Measurements from ENCODE around the gene KPNA1.

KPNA1 gene

GRCh38 chr3:122530164-122530563 lies 15.4 kb upstream of the KPNA1 start:
- Histone ChIP-seq H3K36me3 (peaks cover 58% of the 10 kb centered on the region), H3K9ac (no peak overlapping the region)

GRCh38 chr3:122523317-122523716 lies 8.6 kb upstream of the KPNA1 start:
- H3K27ac ChIP-seq: no peak overlapping the region
- no peak overlapping the region for H3K4me2 ChIP-seq
- no peak overlapping the region for H3K9ac ChIP-seq
- H3K4me3 ChIP-seq: no peak overlapping the region
- TF ChIP-seq Cebpa-rat (IDR thresholded peaks at IDR 0.05): no peak
- H3K27me3 ChIP-seq: no peaks in the 10 kb centered on the region
- no peaks in the 10 kb centered on the region for H3K9me3 ChIP-seq
- H4K20me1 ChIP-seq: no peaks in the 10 kb centered on the region
- H3K36me3 ChIP-seq: peaks cover 9% of the 10 kb centered on the region; the same call in 1 of the 2 replicates
- peaks cover 18% of the 10 kb centered on the region for H3K4me1 ChIP-seq

More at GRCh38 chr3:122530164-122530563, 15.4 kb upstream of the KPNA1 start:
- no peaks in the 10 kb centered on the region for H4K20me1 ChIP-seq
- H3K9me3 ChIP-seq: no peaks in the 10 kb centered on the region
- H3K27me3 ChIP-seq: no peaks in the 10 kb centered on the region
- H3K4me2 ChIP-seq: no peak overlapping the region
- H3K4me1 ChIP-seq: no peaks in the 10 kb centered on the region
- no peak overlapping the region for H3K27ac ChIP-seq
- no peak for TF ChIP-seq Cebpa-rat (IDR thresholded peaks at IDR 0.05)
- no peak overlapping the region for H3K4me3 ChIP-seq

- H3K4me1 ChIP-seq: peaks cover 28% of the 10 kb centered on the region
- H3K4me2 ChIP-seq: no peak overlapping the region
- no peaks in the 10 kb centered on the region for H4K20me1 ChIP-seq
- H3K27me3 ChIP-seq: no peaks in the 10 kb centered on the region
- H3K9ac ChIP-seq: no peak overlapping the region
- no peak overlapping the region for H3K4me3 ChIP-seq
- no peaks in the 10 kb centered on the region for H3K36me3 ChIP-seq
- no peak overlapping the region for H3K27ac ChIP-seq
- H3K9me3 ChIP-seq: no peaks in the 10 kb centered on the region
- TF ChIP-seq Cebpa-rat (IDR thresholded peaks at IDR 0.05): no peak
Observed at GRCh38 chr3:122520861-122521260, 6.1 kb upstream of the KPNA1 start.

GRCh38 chr3:122519693-122520092 lies 5.0 kb upstream of the KPNA1 start:
- no peak overlapping the region for H3K4me3 ChIP-seq
- peaks cover 33% of the 10 kb centered on the region for H3K4me1 ChIP-seq
- H3K4me2 ChIP-seq: no peak overlapping the region
- no peak overlapping the region for H3K9ac ChIP-seq
- no peak for TF ChIP-seq Cebpa-rat (IDR thresholded peaks at IDR 0.05)
- H3K27me3 ChIP-seq: no peaks in the 10 kb centered on the region
- H3K9me3 ChIP-seq: no peaks in the 10 kb centered on the region
- no peaks in the 10 kb centered on the region for H3K36me3 ChIP-seq
- no peaks in the 10 kb centered on the region for H4K20me1 ChIP-seq
- peak overlapping the region; percentile 30; the same call in 1 of the 2 replicates for H3K27ac ChIP-seq

GRCh38 chr3:122516846-122517360 lies 2.2 kb upstream of the KPNA1 start:
- Histone ChIP-seq H3K4me2 (no peak overlapping the region), H3K9ac (no peak overlapping the region), H3K4me1 (peaks cover 53% of the 10 kb centered on the region), H4K20me1 (peaks cover 22% of the 10 kb centered on the region), H3K27me3 (no peaks in the 10 kb centered on the region), H3K36me3 (no peaks in the 10 kb centered on the region), H3K27ac (no peak overlapping the region), H3K4me3 (no peak overlapping the region), H3K9me3 (no peaks in the 10 kb centered on the region)
- no peak for TF ChIP-seq Cebpa-rat (IDR thresholded peaks at IDR 0.05)

GRCh38 chr3:122515870-122516269 lies 1.1 kb upstream of the KPNA1 start:
- Histone ChIP-seq H3K9me3 (no peaks in the 10 kb centered on the region), H3K9ac (no peak overlapping the region), H3K36me3 (peaks cover 3% of the 10 kb centered on the region; the same call in 1 of the 2 replicates), H3K27ac (no peak overlapping the region), H3K4me1 (peaks cover 59% of the 10 kb centered on the region), H3K4me2 (no peak overlapping the region), H4K20me1 (peaks cover 33% of the 10 kb centered on the region), H3K4me3 (no peak overlapping the region), H3K27me3 (no peaks in the 10 kb centered on the region)
- no peak for TF ChIP-seq Cebpa-rat (IDR thresholded peaks at IDR 0.05)

- H3K36me3 ChIP-seq: peaks cover 5% of the 10 kb centered on the region; the same call in 1 of the 2 replicates
- H3K9ac ChIP-seq: peak overlapping the region; percentile 97
- peaks cover 41% of the 10 kb centered on the region for H4K20me1 ChIP-seq
- peaks cover 5% of the 10 kb centered on the region; the same call in 1 of the 2 replicates for H3K9me3 ChIP-seq
- H3K27ac ChIP-seq: peak overlapping the region; percentile 98
- H3K27me3 ChIP-seq: no peaks in the 10 kb centered on the region
- peaks cover 58% of the 10 kb centered on the region for H3K4me1 ChIP-seq
- peak overlapping the region; percentile 90 for H3K4me2 ChIP-seq
- no peak for TF ChIP-seq Cebpa-rat (IDR thresholded peaks at IDR 0.05)
- H3K4me3 ChIP-seq: peak overlapping the region; percentile 88
Observed at GRCh38 chr3:122515020-122515468, 305 bp upstream of the KPNA1 start.

- Histone ChIP-seq H3K4me1 (peaks cover 44% of the 10 kb centered on the region), H3K36me3 (peaks cover 12% of the 10 kb centered on the region; the same call in 1 of the 2 replicates), H3K27ac (peak overlapping the region; percentile 98), H4K20me1 (peaks cover 56% of the 10 kb centered on the region), H3K4me3 (peak overlapping the region; percentile 88), H3K9me3 (peaks cover 17% of the 10 kb centered on the region), H3K9ac (peak overlapping the region; percentile 97), H3K27me3 (no peaks in the 10 kb centered on the region), H3K4me2 (peak overlapping the region; percentile 90)
- no peak for TF ChIP-seq Cebpa-rat (IDR thresholded peaks at IDR 0.05)
Observed at GRCh38 chr3:122513386-122514122, 1.2 kb downstream of the KPNA1 start.

GRCh38 chr3:122512284-122512683 lies 2.5 kb downstream of the KPNA1 start:
- Histone ChIP-seq H3K36me3 (peaks cover 17% of the 10 kb centered on the region; the same call in 1 of the 2 replicates), H3K4me1 (peaks cover 31% of the 10 kb centered on the region), H3K4me3 (no peak overlapping the region)

More at GRCh38 chr3:122512284-122512683, 2.5 kb downstream of the KPNA1 start:
- H3K27ac ChIP-seq: no peak overlapping the region
- peaks cover 65% of the 10 kb centered on the region for H4K20me1 ChIP-seq
- TF ChIP-seq Cebpa-rat (IDR thresholded peaks at IDR 0.05): no peak
- peak overlapping the region; percentile 90; the same call in 1 of the 2 replicates for H3K4me2 ChIP-seq
- H3K9me3 ChIP-seq: peaks cover 22% of the 10 kb centered on the region
- 0 out of 2 replicates have a peak overlapping the region, but pooled peaks have one; percentile 35 for H3K9ac ChIP-seq
- H3K27me3 ChIP-seq: no peaks in the 10 kb centered on the region

All from BLaER1 (cell line).